ENCODE data around the gene FGF22. TPM values are rescaled to one million over a fixed set of nuclear protein-coding genes. Genes with fewer than 3 reads are reported as not detected.

The FGF22 gene
- total RNA-seq, 6 donors from 2014 or later, result 0.40 to 6.3 (median 1.2) TPM; not detected in 1

GRCh38 chr19:610071-610800 lies 29.4 kb upstream of the FGF22 start:
- peak in 1 of 2 donors; percentile 83 for DNase-seq
- no peak for TF ChIP-seq POLR2AphosphoS5 (IDR thresholded peaks at IDR 0.05)
- TF ChIP-seq EP300 (IDR thresholded peaks at IDR 0.05), result no peak
- no peak for TF ChIP-seq CTCF (IDR thresholded peaks at IDR 0.05)
- no peak for TF ChIP-seq POLR2A (IDR thresholded peaks at IDR 0.05)
- Histone ChIP-seq H3K27ac (peak overlapping the region; percentile 74 to 85 (median 78)), H3K4me1 (peaks cover 25 to 39% (median 36%) of the 10 kb centered on the region in 4 donors), H3K27me3 (no peaks in the 10 kb centered on the region), H3K4me3 (peak overlapping the region in 3 of 4 donors; percentile 29 to 45 (median 33)), H3K9me3 (no peaks in the 10 kb centered on the region), H3K36me3 (no peaks in the 10 kb centered on the region)
- 50 to 80% methylated on average over 1 to 13 of the region's 38 CpGs for WGBS, 2 donors
- peak in 1 of 2 donors; percentile 3 for ATAC-seq (ENCODE audit: low FRiP score in 2 of 2)

GRCh38 chr19:610801-611480 lies 28.7 kb upstream of the FGF22 start:
- no peaks in the 10 kb centered on the region for H3K36me3 ChIP-seq
- H3K27ac ChIP-seq, result peak overlapping the region; percentile 74 to 85 (median 78)
- H3K27me3 ChIP-seq, result peaks cover 0 to 3% (median 0%) of the 10 kb centered on the region in 4 donors
- peaks cover 25 to 39% (median 38%) of the 10 kb centered on the region in 4 donors for H3K4me1 ChIP-seq
- TF ChIP-seq POLR2AphosphoS5 (IDR thresholded peaks at IDR 0.05) (peak; percentile 11 to 22), POLR2A (IDR thresholded peaks at IDR 0.05) (no peak), EP300 (IDR thresholded peaks at IDR 0.05) (no peak)
- DNase-seq (peak; percentile 23 to 84), ATAC-seq (ENCODE audit: low FRiP score in 2 of 2) (peak; percentile 17 to 41)
- WGBS, 2 donors, result 39 to 52% methylated on average over 24 to 33 of the region's 36 CpGs
- peak overlapping the region in 3 of 4 donors; percentile 29 to 45 (median 33) for H3K4me3 ChIP-seq
- H3K9me3 ChIP-seq, result no peaks in the 10 kb centered on the region

GRCh38 chr19:611481-611868 lies 28.2 kb upstream of the FGF22 start:
- Histone ChIP-seq H3K36me3 (no peaks in the 10 kb centered on the region), H3K4me1 (peaks cover 25 to 43% (median 40%) of the 10 kb centered on the region in 4 donors), H3K4me3 (peak overlapping the region in 2 of 4 donors; percentile 29 to 45), H3K27ac (peak overlapping the region; percentile 74 to 85 (median 78)), H3K27me3 (peaks cover 0 to 6% (median 0%) of the 10 kb centered on the region in 4 donors), H3K9me3 (no peaks in the 10 kb centered on the region)
- DNase-seq (no peak), ATAC-seq (ENCODE audit: low FRiP score in 2 of 2) (no peak)
- TF ChIP-seq EP300 (IDR thresholded peaks at IDR 0.05), result no peak
- TF ChIP-seq CTCF (IDR thresholded peaks at IDR 0.05), result no peak
- no peak for TF ChIP-seq POLR2A (IDR thresholded peaks at IDR 0.05)
- no peak for TF ChIP-seq POLR2AphosphoS5 (IDR thresholded peaks at IDR 0.05)
- WGBS, 2 donors, result 73 to 77% methylated on average over 12 to 13 of the region's 13 CpGs

- ATAC-seq (ENCODE audit: low FRiP score in 2 of 2) (no peak), DNase-seq (peak in 1 of 2 donors; percentile 72)
- H3K27me3 ChIP-seq, result peaks cover 0 to 7% (median 0%) of the 10 kb centered on the region in 4 donors
- WGBS, 2 donors, result 90 to 93% methylated on average over 30 of the region's 33 CpGs
- no peak overlapping the region for H3K27ac ChIP-seq
- peaks cover 0 to 13% (median 8%) of the 10 kb centered on the region in 4 donors for H3K36me3 ChIP-seq
- TF ChIP-seq EP300 (IDR thresholded peaks at IDR 0.05), result no peak
- TF ChIP-seq POLR2AphosphoS5 (IDR thresholded peaks at IDR 0.05), result no peak
- TF ChIP-seq CTCF (IDR thresholded peaks at IDR 0.05), result no peak
- TF ChIP-seq POLR2A (IDR thresholded peaks at IDR 0.05), result no peak
- peaks cover 25 to 47% (median 39%) of the 10 kb centered on the region in 4 donors for H3K4me1 ChIP-seq
- H3K9me3 ChIP-seq, result no peaks in the 10 kb centered on the region
- no peak overlapping the region for H3K4me3 ChIP-seq
Measured at GRCh38 chr19:612941-613340, 26.7 kb upstream of the FGF22 start.

Data from upper lobe of left lung (tissue), 6 donors.